GM19025 (cell line): ENCODE measurements around the gene INPP5B.
"Not testable (repeated sequence)": the region's sequence is repeated elsewhere in the genome, so short reads cannot be mapped to it uniquely, and the experiment has no call there.

Source experiments
- ATAC-seq: cut with Tn5 transposase; IDR thresholded peaks from one replicate; pipeline ENCODE4 v1.9.1; 2021; ENCODE audit warnings: mild to moderate bottlenecking, low read depth, moderate library complexity; ENCODE audit not compliant: unreplicated experiment

The INPP5B gene

GRCh38 chr1:37915476-37916093 is 31.3 kb downstream of the INPP5B start:
- no peak for ATAC-seq

DNA sequence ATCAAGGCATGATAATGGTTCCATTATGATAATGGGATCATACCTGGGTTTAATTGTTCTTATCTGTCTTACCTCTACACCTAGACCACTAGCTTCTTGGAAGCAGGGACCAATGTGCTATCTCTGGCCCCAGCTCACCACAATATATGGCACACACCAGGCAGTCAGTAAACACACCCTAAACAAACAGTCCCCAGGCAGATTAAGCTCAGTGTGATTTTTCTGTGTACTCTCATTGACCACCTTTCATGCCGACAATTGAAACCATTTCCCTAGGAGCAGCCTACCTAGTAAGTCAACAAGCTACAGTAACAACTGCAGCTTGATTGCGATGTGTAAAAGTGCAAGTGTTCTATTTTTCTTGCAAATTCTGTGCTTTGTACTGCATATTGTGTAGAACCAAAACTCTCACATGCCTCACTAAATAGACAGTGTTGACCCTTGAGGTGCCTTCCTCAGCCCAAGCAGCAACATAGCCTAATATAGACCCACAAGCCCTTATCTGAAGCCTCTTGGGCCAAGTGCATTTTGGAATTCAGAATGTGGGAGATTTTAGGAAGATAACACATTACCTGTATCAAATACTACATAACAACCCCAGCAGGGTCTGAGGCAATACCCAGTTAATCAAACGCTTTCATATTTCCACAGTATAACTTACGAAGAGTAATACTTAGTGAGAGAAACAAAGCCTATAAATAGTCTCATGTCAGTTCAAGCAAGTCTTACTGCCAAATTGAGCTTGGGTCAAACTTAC is 32.0 kb downstream of the INPP5B start:
- ATAC-seq, result no peak

- not testable (repeated sequence) for ATAC-seq
Observed at GRCh38 chr1:37911478-37911877, 35.4 kb downstream of the INPP5B start.

GRCh38 chr1:37910886-37911285 is 36.0 kb downstream of the INPP5B start:
- not testable (repeated sequence) for ATAC-seq

GRCh38 chr1:37908531-37908930 is 38.3 kb downstream of the INPP5B start:
- not testable (repeated sequence) for ATAC-seq

GRCh38 chr1:37907416-37908125 is 39.3 kb downstream of the INPP5B start:
- ATAC-seq, result not testable (repeated sequence)

DNA sequence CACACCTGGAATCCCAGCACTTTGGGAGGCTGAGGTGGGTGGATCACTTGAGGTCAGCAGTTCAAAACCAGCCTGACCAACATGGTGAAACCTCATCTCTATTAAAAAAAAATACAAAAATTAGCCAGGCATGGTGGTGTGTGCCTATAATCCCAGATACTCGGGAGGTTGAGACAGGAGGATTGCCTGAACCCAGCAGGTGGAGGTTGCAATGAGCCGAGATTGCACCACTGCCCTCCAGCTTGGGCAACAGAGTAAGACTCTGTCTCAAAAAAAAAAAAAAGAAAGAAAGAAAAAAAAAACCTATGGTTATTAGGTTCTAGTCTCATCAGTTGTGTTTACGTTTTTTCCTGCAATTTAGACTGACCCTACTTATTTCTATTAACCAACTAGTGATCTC is 40.3 kb downstream of the INPP5B start:
- not testable (repeated sequence) for ATAC-seq

- no peak for ATAC-seq
Observed at GRCh38 chr1:37905727-37906126, 41.1 kb downstream of the INPP5B start.

DNA sequence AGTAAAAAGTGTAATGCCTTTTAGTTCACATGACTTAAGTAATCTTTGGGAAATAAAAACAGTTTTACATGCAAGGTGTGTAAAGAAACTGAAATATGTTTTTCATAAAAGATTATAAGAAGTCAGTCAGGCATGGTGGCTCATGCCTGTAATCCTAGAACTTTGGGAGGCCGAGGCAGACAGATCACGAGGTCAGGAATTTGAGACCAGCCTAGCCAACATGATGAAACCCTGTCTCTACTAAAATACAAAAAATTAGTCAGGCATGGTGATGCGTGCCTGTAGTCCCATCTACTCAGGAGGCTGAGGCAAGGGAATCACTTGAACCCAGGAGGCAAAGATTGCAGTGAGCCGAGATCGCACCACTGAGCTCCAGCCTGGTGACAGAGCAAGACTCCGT is 42.9 kb downstream of the INPP5B start:
- not testable (repeated sequence) for ATAC-seq

DNA sequence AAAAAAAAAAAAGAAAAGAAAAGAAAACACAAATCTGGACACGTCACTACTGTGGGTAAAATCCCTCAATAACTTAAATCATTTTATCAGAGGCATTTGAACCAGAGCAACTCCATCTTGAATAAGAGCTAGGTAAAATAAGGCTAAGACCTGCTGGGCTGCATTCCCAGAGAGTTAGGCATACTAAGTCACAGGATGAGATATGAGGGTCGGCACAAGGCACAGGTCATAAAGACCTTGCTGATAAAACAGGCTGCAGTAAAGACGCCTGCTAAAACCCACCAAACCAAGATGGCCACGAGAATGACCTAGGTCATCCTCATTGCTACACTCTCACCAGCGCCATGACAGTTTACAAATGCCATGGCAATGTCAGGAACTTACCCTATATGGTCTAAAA is 43.9 kb downstream of the INPP5B start:
- ATAC-seq, result no peak

DNA sequence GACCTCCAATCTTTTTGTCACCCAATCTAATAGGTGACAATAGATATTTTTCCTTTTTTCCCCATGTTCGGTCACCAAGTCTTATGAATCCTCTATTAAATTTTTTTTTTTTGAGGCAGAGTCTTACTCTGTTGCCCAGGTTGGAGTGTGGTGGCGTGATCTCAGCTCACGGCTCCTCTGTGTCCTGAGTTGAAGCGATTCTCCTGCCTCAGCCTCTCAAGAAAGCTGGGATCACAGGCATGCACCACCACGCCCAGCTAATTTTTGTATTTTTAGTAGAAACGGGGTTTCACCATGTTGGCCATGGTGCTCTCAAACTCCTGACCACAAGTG is 45.0 kb downstream of the INPP5B start:
- no peak for ATAC-seq

DNA sequence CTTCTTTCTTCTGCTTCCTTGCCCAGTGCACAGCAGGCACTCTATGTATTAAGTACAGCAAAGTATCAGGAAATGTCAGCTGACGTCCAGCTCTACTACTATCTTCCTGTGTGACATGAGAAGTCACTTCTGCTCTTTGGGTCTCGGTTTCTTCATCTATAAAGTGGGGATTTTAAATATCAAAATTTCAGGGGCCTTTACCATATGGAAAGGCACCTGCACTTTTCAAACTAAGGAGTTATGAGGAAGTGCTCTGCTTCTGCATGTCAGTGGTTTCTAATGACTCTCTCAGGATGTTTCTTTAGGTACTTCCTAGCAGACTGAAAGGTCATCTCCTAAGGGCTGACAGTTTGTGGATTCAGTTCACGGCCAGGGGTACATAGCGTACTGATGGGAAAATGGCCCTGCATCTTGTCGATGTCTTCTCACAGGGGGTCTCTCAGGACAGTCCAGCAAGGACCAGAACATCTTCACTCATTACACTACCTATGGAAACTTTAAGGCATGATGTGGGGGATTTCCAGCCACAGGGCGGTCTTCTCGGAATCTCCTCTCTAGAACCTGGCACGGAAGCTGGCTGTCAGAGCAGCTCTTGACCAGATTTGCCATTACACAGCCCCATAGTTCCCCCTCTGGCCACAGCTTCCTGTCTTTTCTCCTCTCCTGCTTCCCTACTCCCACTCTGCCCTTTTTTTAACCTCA is 45.5 kb downstream of the INPP5B start:
- no peak for ATAC-seq

DNA sequence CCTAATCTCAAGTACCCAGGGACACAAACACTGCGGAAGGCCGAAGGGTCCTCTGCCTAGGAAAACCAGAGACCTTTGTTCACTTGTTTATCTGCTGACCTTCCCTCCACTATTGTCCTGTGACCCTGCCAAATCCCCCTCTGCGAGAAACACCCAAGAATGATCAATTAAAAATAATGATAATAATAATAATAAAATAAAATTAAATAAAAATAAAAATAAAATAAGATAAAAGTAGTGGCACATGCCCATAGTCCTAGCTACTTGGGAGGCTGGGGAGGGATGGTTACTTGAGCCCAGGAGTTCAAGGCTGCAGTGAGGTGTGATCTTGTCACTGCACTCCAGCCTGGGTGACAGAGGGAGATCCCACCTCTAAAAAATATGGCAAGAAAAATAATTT is 49.3 kb downstream of the INPP5B start:
- not testable (repeated sequence) for ATAC-seq

DNA sequence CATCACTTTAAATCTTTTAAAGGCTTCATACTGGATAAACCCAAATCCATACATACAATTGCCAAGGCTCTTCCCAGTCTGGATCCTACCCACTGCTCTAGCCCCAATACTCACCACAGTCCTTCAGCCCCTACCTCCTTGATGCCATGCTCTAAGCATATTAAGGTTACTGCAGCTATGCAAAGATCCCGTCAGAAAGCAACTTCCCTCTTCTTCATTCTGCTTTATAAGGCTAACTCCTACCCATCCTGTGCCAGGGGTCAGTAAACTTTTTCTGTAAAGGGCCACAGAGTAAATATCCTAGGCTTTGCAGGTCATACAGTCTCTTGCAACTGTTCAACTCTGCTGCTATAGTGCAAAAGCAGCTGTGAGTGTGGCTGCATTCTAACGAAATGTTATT is 53.2 kb downstream of the INPP5B start:
- ATAC-seq, result no peak

DNA sequence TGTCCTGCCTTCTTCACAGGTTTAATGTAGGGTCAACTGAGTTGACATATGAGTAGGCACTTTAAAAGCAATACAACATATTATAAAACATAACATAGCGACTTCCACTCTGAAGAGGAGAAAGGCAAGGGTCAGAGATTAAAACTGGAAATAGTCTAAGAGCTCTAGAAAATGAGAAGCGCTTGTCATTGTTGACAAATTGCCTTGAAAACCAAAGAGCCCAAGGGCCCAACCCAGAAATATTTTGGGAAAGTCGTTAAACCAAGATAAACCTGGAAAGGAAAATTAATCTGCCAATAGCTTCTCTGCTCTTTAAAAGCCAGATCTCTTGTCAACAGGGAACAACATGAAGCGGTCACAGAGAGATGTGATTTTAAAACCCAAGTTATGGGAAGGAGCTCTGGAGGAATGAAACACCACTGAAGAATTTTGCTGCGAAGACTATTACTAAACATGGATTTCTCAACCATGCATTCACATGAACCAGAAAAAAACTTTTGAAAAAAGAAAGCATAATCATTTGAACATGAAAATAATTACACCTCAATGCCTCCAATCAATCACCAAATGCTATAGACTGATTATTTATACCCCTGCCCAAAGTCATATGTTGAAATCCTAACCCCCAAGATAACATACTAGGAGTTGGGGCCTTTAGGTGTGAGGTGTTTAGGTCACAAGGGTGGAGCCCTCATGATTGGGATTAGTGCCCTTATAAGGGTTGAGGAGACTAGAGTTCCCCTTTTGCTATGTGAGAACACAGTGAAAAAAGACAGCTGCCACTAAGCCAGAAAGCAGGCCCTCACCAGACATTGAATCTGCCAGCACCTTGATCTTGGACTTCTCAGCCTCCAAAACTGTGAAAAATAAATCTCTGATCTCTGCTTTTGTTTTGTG is 54.5 kb downstream of the INPP5B start:
- no peak for ATAC-seq

GRCh38 chr1:37890378-37891014 is 56.4 kb downstream of the INPP5B start:
- ATAC-seq, result no peak

GRCh38 chr1:37888022-37888700 is 58.7 kb downstream of the INPP5B start:
- no peak for ATAC-seq

GRCh38 chr1:37884145-37884544 is 62.7 kb downstream of the INPP5B start:
- ATAC-seq, result no peak

DNA sequence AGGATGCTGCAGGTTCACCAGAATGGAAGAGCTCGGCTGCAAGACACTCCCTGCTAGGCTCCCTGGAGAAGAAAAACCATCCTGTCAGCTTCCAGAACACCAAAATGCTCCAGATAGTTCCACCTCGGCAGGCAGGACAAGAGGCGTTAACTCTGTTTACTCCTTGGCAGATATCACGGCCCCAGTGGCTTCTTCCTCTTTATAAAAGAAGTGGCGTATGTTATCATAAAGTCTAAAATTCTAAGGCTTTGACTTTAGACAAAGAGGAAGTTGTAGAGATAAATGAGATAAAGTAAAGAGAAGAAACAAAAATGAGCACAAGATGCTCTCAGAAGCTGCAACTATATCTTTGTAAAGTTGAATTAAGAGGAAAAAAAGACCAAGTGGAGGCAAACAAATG is 63.2 kb downstream of the INPP5B start:
- no peak for ATAC-seq
